Activated T-cell treated with anti-CD3 and anti-CD28 coated beads, Interleukin-2, amount 50 U/mL, for 72 hours (primary cell): ENCODE results near the gene CCNJL. TPM values are rescaled to one million over a fixed set of nuclear protein-coding genes. Genes with fewer than 3 reads are reported as not detected.

Experiments
- ATAC-seq, 2 donors: fragments of 150-1000 bp; cut with Tn5 transposase; replicated peaks in 1 of 2; 2 replicates each; pipeline ENCODE4 v1.10.0; 2021; ENCODE audit warnings: moderate library complexity in 2 of 2, mild to moderate bottlenecking in 1 of 2
- DNase-seq, 2 donors: peaks; one replicate each; pipeline ENCODE4 v3.0.0; 2021 to 2022; ENCODE audit warnings: mixed read lengths in 1 of 2
- H3K27ac Mint-ChIP-seq: one replicate; pipeline ENCODE4 v1.8.0; 2022; ENCODE audit warnings: mild to moderate bottlenecking, moderate library complexity, mixed read lengths
- H3K27me3 Mint-ChIP-seq: one replicate; pipeline ENCODE4 v1.8.0; 2022; ENCODE audit warnings: low read depth, mixed read lengths
- H3K36me3 Mint-ChIP-seq, 2 donors: one replicate each; pipeline ENCODE4 v1.8.0; 2022; ENCODE audit warnings: mixed read lengths in 2 of 2, mild to moderate bottlenecking in 1 of 2; ENCODE audit not compliant: insufficient read depth in 2 of 2
- H3K4me1 Mint-ChIP-seq: one replicate; pipeline ENCODE4 v1.8.0; 2022; ENCODE audit warnings: low read depth, mixed read lengths
- H3K4me3 Mint-ChIP-seq, 2 donors: one replicate each; pipeline ENCODE4 v1.8.0; 2022; ENCODE audit warnings: mild to moderate bottlenecking in 2 of 2, mixed read lengths in 2 of 2, moderate library complexity in 2 of 2
- H3K9me3 Mint-ChIP-seq, 2 donors: one replicate each; pipeline ENCODE4 v1.8.0; 2022; ENCODE audit warnings: mixed read lengths in 2 of 2
- total RNA-seq, 2 donors: library from RNA; stranded (reverse); gene quantifications; one replicate each; pipeline ENCODE4 v1.2.3, GENCODE V29; 2022

Gene CCNJL, protein sequence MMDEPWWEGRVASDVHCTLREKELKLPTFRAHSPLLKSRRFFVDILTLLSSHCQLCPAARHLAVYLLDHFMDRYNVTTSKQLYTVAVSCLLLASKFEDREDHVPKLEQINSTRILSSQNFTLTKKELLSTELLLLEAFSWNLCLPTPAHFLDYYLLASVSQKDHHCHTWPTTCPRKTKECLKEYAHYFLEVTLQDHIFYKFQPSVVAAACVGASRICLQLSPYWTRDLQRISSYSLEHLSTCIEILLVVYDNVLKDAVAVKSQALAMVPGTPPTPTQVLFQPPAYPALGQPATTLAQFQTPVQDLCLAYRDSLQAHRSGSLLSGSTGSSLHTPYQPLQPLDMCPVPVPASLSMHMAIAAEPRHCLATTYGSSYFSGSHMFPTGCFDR
- not detected for total RNA-seq

GRCh38 chr5:160312134-160312959 is at the start of gene CCNJL:
TSS of gene CCNJL (minus strand) at chr5:160312564. CDS start at chr5:160311923, 641 bp downstream.
- H3K4me3 Mint-ChIP-seq = peak within 1 kb of the TSS; percentile 87 to 89
- no peaks in the 10 kb centered on the region for H3K9me3 Mint-ChIP-seq
- peaks cover 7% of the 10 kb centered on the region for H3K4me1 Mint-ChIP-seq
- ATAC-seq (peak; percentile 51 to 53), DNase-seq (peak; percentile 9 to 15)
- H3K27me3 Mint-ChIP-seq = peaks cover 73% of the 10 kb centered on the region
- H3K36me3 Mint-ChIP-seq = peaks cover 0 to 2% of the 10 kb centered on the region in 2 donors
- no peak within 1 kb of the TSS for H3K27ac Mint-ChIP-seq

DNA sequence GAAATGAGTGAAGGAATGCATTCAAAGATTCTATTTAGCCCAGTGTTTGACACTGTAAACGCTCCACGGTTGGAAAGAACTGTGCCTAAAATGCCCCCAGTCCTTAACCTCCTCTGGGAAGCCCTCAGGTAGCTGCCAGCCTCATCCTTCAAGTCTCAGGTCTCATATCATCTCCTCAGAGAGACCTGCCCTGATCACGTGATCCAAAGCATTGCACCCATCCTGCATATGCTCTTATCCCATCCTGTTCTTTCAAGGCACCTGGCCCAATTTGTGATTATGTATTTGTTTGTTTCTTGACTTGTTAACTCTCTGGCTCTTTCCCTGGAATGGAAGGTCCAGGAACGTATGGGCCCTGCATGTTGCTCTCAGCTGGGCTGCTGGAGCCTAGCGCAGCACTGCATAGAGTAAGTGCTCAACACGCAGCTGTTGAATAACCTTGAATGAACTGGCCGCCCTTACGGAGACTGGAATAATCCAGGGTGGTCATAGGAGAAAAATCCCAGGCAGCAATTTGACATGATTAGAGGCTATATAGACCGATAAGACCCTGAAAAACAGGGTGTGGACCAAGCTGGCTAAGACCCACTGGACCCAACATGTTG is 49.4 kb upstream of the CCNJL start:
- Mint-ChIP-seq H3K27me3 (peaks cover 7% of the 10 kb centered on the region), H3K4me1 (no peaks in the 10 kb centered on the region), H3K36me3 (no peaks in the 10 kb centered on the region), H3K4me3 (no peak overlapping the region), H3K27ac (no peak overlapping the region), H3K9me3 (no peaks in the 10 kb centered on the region)
- no peak for ATAC-seq
- no peak for DNase-seq

- Mint-ChIP-seq H3K4me3 (no peak overlapping the region), H3K9me3 (no peaks in the 10 kb centered on the region), H3K36me3 (no peaks in the 10 kb centered on the region), H3K27me3 (peaks cover 7% of the 10 kb centered on the region), H3K4me1 (no peaks in the 10 kb centered on the region), H3K27ac (no peak overlapping the region)
- no peak for ATAC-seq
- DNase-seq = no peak
Observed at GRCh38 chr5:160360310-160360709, 47.9 kb upstream of the CCNJL start.

DNA sequence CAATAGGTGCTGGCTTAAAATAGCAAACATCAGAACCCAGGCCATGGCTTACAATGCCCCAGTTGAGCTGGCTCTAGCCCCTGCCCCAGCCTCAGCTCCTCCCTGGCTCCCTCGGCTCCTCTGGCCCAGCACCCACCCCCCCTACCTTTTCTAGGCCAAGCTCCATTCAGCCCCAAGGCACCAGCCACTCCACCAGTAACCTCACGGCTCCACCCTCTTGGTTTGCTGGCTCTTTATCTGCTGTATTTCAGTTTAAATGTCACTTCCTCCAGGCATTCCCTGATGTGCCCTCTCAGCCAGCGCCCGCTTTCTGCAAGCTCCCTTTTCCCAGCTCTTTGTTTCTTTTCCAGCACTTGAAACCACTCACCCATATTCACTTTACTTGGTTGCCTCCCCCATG is 47.5 kb upstream of the CCNJL start:
- H3K27ac Mint-ChIP-seq = no peak overlapping the region
- no peak overlapping the region for H3K4me3 Mint-ChIP-seq
- peaks cover 7% of the 10 kb centered on the region for H3K27me3 Mint-ChIP-seq
- DNase-seq (no peak), ATAC-seq (no peak)
- no peaks in the 10 kb centered on the region for H3K9me3 Mint-ChIP-seq
- no peaks in the 10 kb centered on the region for H3K36me3 Mint-ChIP-seq
- no peaks in the 10 kb centered on the region for H3K4me1 Mint-ChIP-seq

- Mint-ChIP-seq H3K27me3 (peaks cover 7% of the 10 kb centered on the region), H3K27ac (no peak overlapping the region), H3K36me3 (no peaks in the 10 kb centered on the region), H3K9me3 (no peaks in the 10 kb centered on the region), H3K4me3 (no peak overlapping the region), H3K4me1 (no peaks in the 10 kb centered on the region)
- no peak for DNase-seq
- no peak for ATAC-seq
Observed at GRCh38 chr5:160359242-160359641, 46.9 kb upstream of the CCNJL start.

DNA sequence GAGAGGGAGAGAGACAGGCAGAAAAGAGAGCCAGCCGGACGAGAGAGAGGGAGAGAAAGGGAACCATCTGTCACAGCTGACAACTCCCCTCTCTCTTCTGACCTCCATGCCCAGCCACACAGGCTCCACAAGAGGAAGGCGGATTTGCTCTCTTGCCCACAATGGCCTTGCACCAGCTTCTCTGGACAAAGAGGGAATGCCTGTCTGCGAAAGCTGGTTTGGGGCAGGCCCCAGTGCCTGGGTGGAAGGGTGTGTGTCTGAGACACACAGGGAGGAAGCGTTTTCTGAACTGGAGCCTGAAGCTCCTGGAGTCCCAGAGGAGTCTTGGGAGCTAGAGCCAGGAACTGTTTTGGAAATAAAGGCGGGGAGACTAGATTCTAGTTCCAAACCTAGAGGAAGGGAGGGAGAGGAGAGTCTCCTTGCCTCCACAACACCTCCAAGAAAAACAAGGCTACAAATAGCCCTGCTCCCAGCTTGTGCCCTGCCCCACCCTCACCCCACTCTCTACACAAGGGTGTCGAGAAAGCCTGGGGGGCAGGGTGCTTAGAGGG is 45.6 kb upstream of the CCNJL start:
- H3K9me3 Mint-ChIP-seq = no peaks in the 10 kb centered on the region
- no peak overlapping the region for H3K4me3 Mint-ChIP-seq

GRCh38 chr5:160357394-160357793 is 45.0 kb upstream of the CCNJL start:
- Mint-ChIP-seq H3K9me3 (no peaks in the 10 kb centered on the region), H3K27ac (no peak overlapping the region), H3K36me3 (no peaks in the 10 kb centered on the region), H3K4me1 (no peaks in the 10 kb centered on the region), H3K27me3 (peaks cover 7% of the 10 kb centered on the region), H3K4me3 (no peak overlapping the region)
- no peak for ATAC-seq
- DNase-seq = no peak

More for the DNA sequence above, 45.6 kb upstream of the CCNJL start:
- DNase-seq = no peak
- Mint-ChIP-seq H3K27ac (no peak overlapping the region), H3K36me3 (no peaks in the 10 kb centered on the region), H3K27me3 (peaks cover 7% of the 10 kb centered on the region), H3K4me1 (no peaks in the 10 kb centered on the region)
- no peak for ATAC-seq

DNA sequence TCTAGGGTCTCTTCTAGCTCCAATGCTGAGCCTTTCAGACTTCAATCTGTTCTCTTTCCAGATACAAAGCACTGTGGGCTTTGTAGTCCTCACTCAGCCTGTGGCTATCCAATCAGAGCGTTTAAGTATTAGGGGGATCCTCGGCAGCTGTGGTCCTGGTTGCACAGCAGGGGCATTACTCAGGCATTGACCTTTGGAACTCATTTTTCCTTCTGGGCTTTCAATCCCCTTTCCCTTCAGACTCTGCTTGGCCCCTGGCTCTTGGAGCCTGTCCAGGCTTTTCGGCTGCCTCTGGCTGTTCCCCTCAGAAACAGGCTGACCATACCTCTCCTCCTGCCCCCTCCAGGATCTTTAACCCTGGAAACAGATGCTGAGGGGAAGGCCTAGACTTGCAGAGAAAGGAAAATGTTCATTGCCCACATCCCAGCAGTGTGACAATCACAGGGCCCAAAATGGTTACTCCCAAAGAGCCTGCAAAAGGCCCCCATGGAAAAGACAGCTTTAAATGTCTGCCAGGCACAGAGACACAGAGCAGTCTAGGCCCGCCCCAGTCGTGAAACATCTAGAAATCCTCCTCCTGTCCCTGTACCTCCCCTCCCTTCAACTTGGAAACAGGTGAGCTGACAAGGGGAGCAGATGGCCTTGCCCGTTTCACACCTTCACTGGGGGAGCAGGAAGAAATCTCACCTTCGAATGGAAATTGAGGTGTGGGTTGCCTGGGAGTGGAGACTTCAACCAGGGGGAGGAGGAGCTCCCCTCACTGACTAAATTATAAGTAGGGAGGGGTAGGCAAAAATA is 44.4 kb upstream of the CCNJL start:
- no peaks in the 10 kb centered on the region for H3K36me3 Mint-ChIP-seq
- no peaks in the 10 kb centered on the region for H3K9me3 Mint-ChIP-seq
- no peaks in the 10 kb centered on the region for H3K4me1 Mint-ChIP-seq
- no peak overlapping the region for H3K4me3 Mint-ChIP-seq
- H3K27ac Mint-ChIP-seq = no peak overlapping the region
- DNase-seq (no peak), ATAC-seq (no peak)
- H3K27me3 Mint-ChIP-seq = peaks cover 7% of the 10 kb centered on the region

- Mint-ChIP-seq H3K4me1 (no peaks in the 10 kb centered on the region), H3K4me3 (no peak overlapping the region), H3K27me3 (no peaks in the 10 kb centered on the region), H3K27ac (no peak overlapping the region), H3K36me3 (no peaks in the 10 kb centered on the region), H3K9me3 (no peaks in the 10 kb centered on the region)
- DNase-seq (no peak), ATAC-seq (no peak)
Observed at GRCh38 chr5:160354666-160355065, 42.3 kb upstream of the CCNJL start.

GRCh38 chr5:160353379-160353778 is 41.0 kb upstream of the CCNJL start:
- no peaks in the 10 kb centered on the region for H3K4me1 Mint-ChIP-seq
- no peak overlapping the region for H3K4me3 Mint-ChIP-seq
- no peak overlapping the region for H3K27ac Mint-ChIP-seq
- H3K9me3 Mint-ChIP-seq = no peaks in the 10 kb centered on the region
- no peaks in the 10 kb centered on the region for H3K36me3 Mint-ChIP-seq
- DNase-seq (no peak), ATAC-seq (no peak)
- H3K27me3 Mint-ChIP-seq = no peaks in the 10 kb centered on the region

DNA sequence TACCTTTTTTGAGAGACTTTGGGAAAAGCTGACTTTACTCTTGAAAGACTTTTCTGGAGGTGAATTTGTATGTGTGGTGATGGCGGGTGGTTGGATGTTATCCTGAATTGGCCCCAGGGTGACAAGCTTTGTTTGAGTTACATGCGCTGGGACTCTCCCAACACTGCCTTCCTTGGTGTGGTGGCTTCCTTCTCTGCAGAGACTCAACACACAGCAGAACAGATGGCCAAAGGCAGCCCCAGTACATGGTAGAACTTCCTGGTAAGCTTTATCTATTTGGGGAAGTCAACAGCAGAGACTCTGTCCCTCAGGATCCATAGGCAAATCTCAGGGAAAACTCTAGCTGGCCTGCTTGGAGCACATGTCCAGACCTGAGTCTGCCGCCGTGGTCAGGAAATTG is 39.9 kb upstream of the CCNJL start:
- Mint-ChIP-seq H3K27me3 (no peaks in the 10 kb centered on the region), H3K27ac (no peak overlapping the region), H3K4me1 (no peaks in the 10 kb centered on the region), H3K36me3 (no peaks in the 10 kb centered on the region), H3K9me3 (no peaks in the 10 kb centered on the region), H3K4me3 (no peak overlapping the region)
- ATAC-seq = no peak
- DNase-seq = no peak

DNA sequence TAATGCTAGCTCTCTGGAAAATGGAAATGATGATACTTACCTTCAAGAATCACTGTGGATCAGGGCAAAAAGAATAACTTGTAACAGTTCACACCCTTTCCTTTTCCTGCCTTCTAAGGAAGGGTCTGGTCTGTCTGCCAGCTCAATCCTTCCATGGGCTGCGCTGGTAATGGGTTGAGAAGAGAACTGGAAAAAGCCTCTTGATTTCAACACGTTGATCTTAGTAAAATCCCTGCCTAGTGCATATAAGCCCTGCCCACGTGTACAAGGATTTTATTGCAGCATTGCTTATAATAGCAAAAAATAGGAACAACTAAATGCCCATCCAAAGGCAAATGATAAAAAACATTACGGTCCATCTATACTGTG is 37.6 kb upstream of the CCNJL start:
- DNase-seq (no peak), ATAC-seq (no peak)
- Mint-ChIP-seq H3K36me3 (no peaks in the 10 kb centered on the region), H3K4me3 (no peak overlapping the region), H3K27ac (no peak overlapping the region), H3K4me1 (no peaks in the 10 kb centered on the region), H3K9me3 (no peaks in the 10 kb centered on the region), H3K27me3 (no peaks in the 10 kb centered on the region)
